HT1080 (cell line): ENCODE data around the gene SLC30A4. TPM values are rescaled to one million over a fixed set of nuclear protein-coding genes. Genes with fewer than 3 reads are reported as not detected.
A peak's percentile ranks its signal among the peaks of the same experiment; 100 is the strongest.
"Not testable (repeated sequence)": the region's sequence is repeated elsewhere in the genome, so short reads cannot be mapped to it uniquely, and the experiment has no call there.

Experiments
- DNase-seq: peaks from one replicate; pipeline ENCODE4 v3.0.0-alpha.2; 2015; ENCODE audit warnings: low read depth
- total RNA-seq: library from RNA; depleted of rRNA; stranded (reverse); fragments of >200 nt; shearing (Covaris generic); gene quantifications from 2 replicates; pipeline ENCODE4 v1.2.3, GENCODE V29; 2014

Gene SLC30A4
- total RNA-seq, 1 experiment from 2014 or later, result 1.4 TPM

DNA sequence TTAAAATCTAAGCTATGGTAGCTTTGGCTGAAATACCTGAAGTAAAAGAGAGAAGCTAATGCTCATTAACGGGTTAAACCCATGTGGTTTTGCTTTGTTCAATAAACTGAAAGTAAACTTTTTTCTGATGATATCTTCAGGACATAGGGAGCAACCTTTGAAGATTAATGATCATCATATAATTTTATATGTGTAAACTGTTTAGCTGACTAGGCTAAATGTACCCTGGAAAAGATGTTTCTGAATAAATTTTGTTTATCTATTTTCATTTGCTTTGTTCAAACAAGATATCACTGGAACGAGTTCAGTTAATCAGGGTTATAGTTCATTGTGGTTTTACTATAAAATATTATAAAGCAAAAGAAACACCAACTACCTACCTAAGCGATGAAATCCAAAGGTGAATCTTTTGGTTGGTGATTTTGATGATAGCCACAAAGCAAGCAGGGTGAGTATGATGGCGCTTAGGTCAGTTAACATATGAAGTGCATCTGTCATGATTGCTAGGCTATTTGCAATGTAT lies 11.7 kb downstream of the SLC30A4 start:
- DNase-seq, result no peak

DNA sequence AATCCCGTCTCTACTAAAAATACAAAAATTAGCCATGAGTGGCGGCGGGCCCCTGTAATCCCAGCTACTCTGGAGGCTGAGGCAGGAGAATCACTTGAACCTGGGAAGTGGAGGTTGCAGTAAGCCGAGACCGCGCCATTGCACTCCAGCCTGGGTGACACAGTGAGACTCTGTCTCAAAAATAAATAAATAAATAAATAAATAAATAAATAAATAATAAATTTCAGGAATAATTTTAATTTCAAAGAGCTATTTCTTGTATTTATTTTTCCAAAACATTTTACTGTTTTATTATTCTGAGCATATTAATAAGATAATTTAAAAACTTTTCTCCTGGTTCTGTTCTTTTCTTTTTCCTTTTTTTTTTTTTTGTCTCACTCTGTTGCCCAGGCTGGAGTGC lies 15.4 kb downstream of the SLC30A4 start:
- DNase-seq, result not testable (repeated sequence)

DNA sequence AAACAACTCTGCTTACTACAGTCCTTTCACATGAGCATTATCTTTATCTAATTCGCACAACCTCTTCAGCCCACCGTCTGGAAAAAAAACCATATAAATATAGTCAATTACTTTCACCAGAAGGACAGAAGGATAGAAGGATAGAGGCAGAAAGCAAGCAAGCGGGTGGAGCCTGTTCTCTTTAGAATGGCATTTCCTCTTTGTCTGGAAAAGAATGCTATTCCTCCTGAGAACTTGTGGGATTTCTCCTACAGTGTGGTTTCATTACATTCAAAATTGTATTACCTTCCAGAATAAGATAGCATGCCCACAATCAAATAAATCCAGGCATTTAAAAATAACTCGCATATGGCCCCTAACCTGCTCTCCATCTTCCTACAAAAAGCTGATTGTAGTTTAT lies 23.1 kb downstream of the SLC30A4 start:
- peak; percentile 16 for DNase-seq

DNA sequence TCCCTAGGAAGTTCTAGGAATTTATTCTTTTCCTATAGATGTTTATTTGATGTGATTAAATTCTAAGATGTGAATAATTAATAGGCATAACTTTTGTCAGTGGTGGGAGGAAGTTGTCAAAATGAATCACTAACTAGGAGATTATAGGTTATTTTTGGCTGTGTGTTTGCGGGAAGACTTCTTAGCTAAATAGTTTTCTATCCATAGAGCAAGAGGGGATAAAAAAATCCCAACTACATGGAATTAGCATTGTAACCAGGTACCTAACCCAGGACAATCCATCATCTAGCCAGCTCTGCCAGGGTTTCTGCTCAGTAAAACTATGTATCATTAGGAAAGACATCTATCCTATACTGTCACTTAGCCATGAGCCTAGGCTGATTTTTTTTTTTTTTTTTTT lies 23.9 kb downstream of the SLC30A4 start:
- DNase-seq, result no peak

DNA sequence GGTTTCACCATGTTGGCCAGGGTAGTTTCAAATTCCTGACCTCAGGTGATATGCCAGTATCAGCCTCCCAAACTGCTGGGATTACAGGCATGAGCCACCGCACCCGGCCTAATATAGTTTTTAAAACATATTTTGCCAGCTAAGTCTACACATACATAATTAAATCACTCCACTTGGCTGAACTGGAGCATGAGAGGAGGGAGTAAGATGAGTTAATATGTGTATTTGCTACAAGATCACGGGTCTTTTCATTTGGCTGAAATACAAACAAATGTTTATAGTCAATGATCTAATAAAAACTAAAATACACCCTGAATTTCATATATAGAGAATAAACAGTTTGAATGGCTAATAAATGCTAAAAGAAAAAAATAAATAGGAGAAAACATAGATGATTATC lies 25.3 kb downstream of the SLC30A4 start:
- no peak for DNase-seq

DNA sequence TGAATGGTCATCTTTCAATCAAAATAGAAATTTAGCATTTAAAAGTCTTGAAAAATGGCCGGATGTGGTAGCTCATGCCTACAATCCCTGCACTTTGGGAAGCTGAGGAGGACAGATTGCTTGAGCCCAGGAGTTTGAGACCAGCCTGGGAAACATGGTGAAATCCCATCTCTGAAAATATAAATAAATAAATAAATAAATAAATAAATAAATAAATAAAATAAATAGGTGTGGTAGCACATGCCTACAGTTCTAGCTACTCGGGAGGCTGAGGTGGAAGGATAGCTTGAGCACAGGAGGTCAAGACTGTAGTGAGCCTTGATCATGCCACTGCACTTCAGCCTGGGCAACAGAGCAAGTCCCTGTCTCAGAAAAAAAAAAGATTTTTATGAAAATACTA lies 25.9 kb downstream of the SLC30A4 start:
- DNase-seq, result no peak

DNA sequence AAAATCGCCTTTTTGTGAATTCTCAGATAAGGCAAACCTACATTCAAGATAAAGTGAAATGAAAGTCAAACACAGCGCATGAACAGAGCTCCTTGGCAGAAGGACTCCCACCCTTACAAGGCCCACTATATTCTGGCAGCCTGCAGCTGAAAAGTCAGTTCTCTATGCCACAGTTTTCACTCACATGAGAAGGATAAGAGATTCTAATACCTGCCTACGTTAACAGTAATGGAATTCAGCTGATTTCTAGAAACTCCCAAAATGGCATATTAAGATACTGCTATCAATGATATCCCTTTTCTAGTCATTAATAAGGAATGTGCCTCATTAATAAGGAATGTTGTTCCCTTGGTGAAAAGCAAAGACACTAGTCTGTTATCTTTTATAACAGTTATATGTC lies 27.0 kb downstream of the SLC30A4 start:
- DNase-seq, result no peak

DNA sequence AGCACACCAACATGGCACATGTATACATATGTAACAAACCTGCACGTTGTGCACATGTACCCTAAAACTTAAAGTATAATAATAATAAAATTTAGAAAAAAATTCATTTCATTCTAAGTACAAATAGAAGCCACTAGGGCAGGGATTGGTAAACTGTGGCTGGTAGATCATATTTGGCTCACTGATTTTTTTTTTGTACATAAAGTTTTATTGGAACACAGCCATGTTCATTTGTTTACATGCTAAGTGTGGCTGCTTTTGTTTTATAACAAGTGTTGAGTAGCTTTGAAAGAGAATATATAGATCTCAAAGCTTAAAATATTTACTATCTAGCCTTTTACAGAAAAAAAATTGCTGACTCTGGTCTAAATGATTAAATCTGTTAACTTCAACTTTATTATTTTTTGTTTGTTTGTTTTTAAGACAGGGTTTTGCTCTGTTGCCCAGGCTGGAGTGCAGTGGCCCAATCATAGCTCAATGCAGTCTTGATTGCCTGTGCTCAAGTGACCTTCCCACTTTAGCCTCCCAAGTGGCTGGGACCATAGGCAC lies 32.8 kb downstream of the SLC30A4 start:
- DNase-seq, result no peak

DNA sequence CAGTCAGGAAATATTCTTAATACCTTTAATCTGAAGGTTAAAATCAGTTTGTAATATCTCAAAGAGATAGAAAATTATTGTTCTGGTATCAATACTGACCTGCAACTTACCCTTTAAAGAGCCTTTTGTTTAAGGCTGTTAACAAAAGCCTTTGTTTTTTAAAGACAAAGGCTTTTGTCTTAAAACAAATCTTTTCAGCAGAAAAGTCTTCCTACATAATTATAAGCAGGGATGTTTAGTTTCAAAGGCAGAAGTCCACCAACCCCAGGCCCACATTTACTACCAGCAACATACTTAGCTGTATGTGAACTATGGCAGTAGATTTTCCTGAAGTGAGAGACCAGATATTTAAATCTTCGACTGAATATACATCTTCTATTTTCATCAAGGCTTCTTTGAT lies 36.2 kb downstream of the SLC30A4 start:
- DNase-seq, result no peak

DNA sequence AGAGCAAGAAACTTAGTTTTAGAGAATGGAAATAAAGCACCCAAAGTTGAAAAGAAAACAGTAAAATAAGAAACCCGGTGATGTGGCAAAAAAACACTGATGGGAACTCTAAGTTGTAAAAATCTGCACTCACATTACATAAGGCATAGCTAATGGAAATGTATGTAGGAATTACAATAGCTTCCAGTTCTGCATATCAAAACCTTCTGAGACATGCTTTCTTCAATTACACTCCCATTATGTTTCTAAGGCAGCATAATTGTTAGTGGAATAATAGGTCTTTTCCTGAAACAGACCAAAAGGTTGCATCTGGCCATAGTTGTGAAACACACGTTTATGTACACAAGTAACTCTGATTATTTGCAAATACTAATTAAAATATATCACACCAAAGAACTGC lies 41.4 kb downstream of the SLC30A4 start:
- DNase-seq, result no peak

DNA sequence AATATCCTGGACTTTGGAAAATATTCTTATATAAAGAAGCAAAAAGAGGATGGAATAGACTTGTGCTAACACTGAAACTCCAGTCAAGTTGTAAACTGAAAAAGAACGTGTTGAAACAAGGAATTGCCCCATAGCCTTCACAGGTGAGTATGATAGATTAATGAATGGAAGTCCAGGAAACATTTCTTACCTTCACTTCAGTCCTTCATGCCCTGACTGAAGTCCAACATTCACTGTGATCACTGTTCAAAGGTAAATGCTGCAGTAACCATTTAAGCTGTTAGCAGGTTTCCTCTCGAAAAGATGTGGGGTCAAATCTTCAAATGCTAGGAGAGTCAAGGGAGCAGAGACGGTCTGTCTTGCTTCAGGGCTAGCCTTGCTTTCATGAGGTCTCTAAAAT lies 46.1 kb downstream of the SLC30A4 start:
- no peak for DNase-seq

DNA sequence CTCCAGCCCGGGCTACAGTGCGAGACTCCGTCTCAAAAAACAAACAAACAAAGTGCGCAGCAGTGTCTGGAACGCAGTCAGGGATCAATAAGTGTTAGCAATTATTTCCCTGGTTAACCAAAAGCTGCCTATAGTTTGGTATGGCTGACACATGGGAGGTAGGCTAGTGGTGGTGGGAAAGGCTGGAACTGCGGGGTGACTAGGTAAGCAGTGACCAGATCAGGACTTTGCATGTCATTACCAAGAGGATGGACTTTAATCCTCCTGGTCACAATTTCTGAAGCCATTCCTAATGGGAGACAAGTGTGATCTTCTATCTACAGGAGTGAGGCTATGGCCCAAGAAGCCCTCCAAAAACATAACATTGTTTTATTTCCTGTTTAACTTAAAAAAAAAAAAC lies 47.8 kb downstream of the SLC30A4 start:
- DNase-seq, result no peak

DNA sequence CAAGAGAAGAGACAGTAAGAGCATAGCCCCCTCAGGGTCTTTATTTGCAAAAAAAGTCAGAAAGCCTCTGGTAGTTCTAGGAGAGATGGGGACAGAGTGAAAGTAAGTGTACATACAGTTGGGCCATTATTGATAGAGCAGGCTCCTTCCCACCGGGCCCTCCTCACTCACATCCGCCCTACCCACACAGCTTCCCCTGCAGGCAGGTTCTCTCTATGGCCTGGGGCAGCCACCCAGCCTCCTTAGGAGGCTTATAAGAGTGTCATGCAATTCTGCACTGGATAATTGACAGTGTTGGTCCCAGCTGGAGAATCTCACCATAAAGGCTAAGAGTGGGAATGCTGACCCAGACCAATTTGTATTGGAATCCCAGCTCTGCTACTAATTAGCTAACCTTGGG lies 49.5 kb downstream of the SLC30A4 start:
- DNase-seq, result no peak

DNA sequence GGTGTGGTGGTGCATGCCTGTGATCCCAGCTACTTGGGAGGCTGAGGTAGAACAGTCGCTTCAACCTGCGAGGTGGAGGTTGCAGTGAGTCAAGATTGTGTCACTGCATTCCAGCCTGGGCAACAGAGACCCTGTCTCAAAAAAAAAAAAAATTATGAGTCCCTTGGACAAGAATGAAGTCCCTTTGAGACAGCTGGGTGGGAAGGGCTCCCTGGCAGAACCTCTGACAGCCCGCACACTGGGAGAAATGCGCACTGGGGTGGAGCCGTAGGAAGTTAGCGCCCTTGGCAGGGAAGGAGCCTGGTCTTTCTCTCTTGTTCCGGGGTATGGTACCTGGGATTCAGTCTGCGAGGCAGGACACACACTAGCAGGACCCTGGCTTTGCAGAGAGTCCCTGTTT lies 51.4 kb downstream of the SLC30A4 start:
- peak; percentile 13 for DNase-seq

DNA sequence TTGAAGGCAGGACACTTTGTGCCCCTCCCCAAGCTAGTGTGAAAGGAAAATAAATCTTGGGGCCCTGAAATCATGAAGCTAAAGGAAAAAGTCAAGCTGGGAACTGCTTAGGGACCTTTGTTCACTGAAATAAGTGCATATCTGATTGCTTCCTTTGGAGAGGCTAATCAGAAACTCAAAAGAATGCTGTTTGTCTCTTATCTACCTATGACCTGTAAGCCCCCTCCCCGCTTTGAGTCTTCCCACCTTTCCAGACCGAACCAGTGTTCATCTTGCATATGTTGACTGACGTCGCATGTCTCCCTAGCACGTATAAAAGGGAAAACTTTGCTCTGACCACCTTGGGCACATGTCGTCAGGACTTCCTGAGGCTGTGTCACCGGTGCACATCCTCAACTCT lies 53.1 kb downstream of the SLC30A4 start:
- DNase-seq, result no peak

DNA sequence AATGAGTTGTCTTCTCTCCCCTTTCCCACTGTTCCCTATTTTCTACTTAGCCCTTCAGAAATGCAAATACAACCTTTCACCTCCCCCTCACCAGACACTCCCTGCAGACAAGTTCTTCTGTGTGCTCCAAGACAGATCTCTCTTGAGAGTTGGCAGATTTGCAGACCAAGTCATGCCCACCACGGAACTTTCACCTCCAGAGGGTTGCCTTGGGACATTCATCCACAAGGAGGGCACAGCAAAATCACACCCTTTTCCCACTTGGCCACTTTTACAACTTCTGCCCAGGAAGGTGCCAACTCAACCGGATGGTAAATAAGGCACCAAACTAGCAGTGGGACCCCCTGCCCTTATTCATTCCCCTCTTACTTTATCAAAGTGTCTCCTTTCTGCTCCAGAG lies 53.5 kb downstream of the SLC30A4 start:
- no peak for DNase-seq

DNA sequence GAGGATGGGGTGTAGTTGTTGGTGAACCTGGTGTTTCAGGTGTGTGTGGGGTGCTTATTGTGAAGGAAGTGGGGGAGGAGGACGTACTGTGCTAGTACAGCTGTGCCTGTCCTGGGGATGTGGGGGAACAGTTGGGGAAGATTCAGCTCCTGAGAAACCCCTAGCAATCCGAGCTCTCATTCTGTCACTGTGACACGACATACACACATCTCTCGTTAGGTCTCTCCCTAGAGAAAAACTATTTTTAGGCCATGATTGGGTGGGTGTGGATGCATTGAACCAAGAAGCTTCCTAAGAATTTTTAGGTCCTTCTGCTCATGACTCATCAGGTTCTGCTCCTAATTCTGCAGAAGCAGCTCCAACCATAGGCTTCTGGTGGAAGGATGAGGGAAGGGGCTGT lies 54.3 kb downstream of the SLC30A4 start:
- DNase-seq, result no peak

DNA sequence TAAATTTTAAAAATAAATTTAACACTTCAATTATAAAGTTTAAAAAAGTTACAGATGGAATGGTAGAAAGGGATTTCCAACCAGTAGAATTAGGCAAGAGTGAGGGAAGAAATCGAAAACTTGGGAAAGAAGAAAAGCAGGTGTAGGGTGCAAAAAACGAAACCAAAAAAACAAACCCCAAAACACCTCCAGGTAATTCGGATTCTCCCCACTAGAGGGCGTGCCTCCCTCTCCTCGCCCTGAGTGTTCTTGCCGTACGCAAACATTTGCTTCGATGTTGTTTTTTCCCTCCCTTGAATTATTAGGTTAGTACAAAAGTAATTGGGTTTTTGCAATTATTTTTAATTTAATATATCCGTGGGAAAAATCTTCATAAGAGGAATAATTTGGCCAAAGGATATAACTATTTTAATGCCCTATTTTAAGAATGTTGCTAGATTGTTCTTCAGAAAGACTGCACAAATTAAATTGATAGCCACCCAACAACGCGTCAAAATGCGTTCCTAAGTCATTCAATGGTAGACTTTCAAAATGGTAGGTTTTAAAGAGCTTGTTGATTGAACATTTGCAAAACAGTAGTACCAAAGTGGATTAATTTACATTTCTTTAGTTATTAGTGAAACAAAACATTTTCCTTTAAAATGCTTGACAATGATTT lies 63.7 kb downstream of the SLC30A4 start:
- peak; percentile 51 for DNase-seq

DNA sequence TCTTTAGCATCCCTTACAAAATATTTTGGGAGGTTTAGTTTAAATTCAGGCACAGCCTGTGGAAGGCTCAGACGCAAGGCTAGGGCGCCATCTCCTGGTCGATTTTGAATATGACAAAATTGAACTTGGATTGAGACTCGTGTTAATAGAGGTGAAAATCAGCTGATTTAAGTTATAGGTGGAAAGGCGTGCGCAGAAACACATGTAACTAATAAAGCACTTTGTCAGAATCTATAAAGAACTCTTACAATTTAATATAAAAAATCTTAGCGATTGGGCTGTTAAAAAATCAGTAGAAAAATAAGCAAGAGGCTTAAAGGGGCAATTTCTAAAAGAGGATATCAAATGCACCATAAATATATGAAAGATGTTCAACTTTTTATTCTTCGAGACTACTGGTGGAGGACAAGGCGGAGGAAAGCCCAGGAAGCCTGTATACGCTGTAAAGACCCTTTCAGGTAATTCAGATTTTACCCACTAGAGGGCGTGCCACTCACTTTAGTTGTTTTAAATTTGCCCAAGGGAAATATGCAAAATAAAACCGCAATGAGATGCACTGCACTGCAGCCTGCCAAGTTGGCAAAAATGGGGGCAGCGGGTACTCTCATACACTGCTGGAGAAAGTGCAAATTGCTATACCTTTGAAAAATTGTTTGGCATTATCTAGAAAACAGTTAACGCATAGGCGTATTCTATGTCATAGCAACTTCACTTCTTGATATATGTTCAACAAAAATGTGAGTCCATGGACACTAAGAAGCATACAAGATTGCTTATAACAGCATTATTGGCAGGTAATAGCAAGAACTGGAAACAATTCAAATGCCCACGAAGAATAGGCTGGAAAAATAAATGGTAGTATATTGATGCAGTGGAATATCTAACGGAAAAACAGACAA lies 64.7 kb downstream of the SLC30A4 start:
- peak; percentile 75 for DNase-seq

DNA sequence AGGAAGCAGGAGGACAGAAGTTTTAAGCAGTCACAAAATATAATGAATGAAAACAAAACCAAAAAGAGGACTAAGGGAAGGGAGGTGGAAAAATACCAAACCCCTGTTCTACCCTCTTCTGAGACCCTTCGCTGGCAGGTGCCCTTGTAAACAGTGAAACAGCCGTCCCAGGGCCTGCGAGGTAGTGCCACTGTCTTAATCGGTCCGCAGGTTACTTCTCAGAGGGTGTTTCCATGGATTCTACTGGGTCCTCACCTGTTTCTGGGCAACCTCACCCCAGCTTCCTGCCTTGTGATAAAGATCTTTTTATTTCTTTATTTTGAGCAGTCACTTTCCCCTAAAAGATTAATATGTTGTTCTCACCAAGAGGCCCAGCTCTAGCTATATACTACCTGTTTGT lies 65.3 kb downstream of the SLC30A4 start:
- no peak for DNase-seq

DNA sequence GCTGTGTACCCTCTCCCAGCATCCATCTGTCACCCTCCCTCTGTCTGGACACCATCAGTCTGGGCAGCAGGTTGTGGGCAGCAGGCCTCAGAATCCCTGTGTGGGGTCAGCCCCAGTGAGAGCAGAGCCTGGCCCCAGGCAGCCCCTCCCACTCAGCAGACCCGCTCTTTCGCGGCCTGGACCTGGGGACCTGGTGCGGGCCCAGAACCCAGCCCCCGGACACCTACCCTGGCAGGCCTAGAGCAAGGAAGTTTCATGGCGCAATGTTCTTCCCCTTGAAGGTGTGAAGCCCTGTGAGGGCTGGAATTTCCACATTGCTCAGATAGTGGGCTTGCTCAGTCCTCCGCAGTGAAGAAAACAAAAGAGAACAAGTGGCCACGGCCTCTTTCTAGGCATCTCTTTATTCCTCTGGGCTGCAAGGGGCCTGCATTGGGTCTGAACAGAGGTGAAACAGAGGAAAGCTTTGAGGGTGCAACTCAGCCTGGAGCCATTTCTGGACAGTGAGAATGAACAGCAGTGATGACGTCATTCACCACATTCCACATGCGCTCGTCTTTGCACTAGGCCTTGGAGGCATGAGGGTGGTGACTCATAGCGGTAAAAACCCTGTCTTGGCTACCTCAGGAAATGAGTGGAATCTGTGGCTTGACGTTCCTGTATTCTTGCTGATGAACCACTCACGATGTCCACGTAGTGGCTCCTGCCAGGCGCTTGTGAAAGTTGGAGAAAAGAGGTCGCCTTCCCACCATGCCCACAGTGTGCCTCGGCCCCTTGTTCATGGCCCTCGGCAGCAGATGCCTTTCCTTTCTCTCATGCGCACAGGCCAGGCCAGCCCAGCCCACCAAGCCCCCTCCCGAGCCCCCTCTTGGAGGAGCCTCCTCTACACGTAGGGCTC lies 66.1 kb downstream of the SLC30A4 start:
- peak; percentile 97 for DNase-seq
